HFFc6 (cell line): Measurements from ENCODE around the gene AVL9. TPM values are rescaled to one million over a fixed set of nuclear protein-coding genes. Genes with fewer than 3 reads are reported as not detected.

ENCODE experiments used
- DNase-seq: peaks from one replicate; pipeline ENCODE4 v3.0.0-alpha.2; 2018
- H3K27ac Mint-ChIP-seq: 2 replicates; pipeline ENCODE4 v1.8.0; 2020; ENCODE audit warnings: mild to moderate bottlenecking, mixed read lengths
- H3K27me3 Mint-ChIP-seq: 2 replicates; pipeline ENCODE4 v1.8.0; 2021; ENCODE audit warnings: mild to moderate bottlenecking, moderate library complexity, mixed read lengths; ENCODE audit not compliant: insufficient read depth
- H3K36me3 Mint-ChIP-seq: 2 replicates; pipeline ENCODE4 v1.8.0; 2021; ENCODE audit warnings: low read depth, mixed read lengths
- H3K4me1 Mint-ChIP-seq: 2 replicates; pipeline ENCODE4 v1.8.0; 2020; ENCODE audit warnings: low read depth, mixed read lengths
- H3K4me3 Mint-ChIP-seq: 2 replicates; pipeline ENCODE4 v1.8.0; 2020; ENCODE audit warnings: mild to moderate bottlenecking, moderate library complexity, mixed read lengths
- H3K9me3 Mint-ChIP-seq: 2 replicates; pipeline ENCODE4 v1.8.0; 2020; ENCODE audit warnings: mild to moderate bottlenecking, mixed read lengths
- total RNA-seq, 6 experiments: library from RNA; stranded (reverse); fragmentation: NEBNext Ultra II Directional; extraction: Animal tissue kit (Norgen Biotek cat#: 25700); gene quantifications; 2 replicates in 1 of 6; 3 replicates in 5 of 6; pipeline ENCODE4 v1.2.3, GENCODE V29; 2021
- TF ChIP-seq, protein P1 (sequence below): fragments of 200-600 bp; sonication (generic); IDR thresholded peaks from 2 replicates; pipeline ENCODE4 v1.5.0; 2021; ENCODE audit warnings: antibody characterized with exemption, mild to moderate bottlenecking

Gene AVL9
- total RNA-seq, 6 experiments from 2014 or later: 31.4 to 37.3 (median 34.1) TPM

DNA sequence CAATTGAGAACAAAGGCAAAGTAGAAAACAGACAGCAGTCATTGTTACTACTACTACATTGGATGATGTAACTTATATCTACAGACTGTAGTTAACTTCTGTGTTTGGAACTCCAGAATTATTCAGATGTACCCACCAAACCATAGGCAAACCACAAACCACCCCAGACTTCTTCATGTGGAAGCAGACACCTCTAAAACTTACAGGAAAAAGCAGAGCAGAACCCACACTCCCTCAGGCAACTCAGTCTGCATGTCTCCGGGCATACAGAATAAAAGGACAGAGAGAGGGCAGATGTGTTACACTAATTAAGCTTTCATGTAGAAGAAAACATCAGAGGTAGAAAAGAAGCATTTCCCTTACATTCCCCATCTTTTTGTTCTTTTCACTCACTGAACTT lies 14.1 kb upstream of the AVL9 start:
- Mint-ChIP-seq H3K27me3 (peaks cover 2% of the 10 kb centered on the region), H3K27ac (no peak overlapping the region), H3K9me3 (no peaks in the 10 kb centered on the region), H3K4me1 (peaks cover 21% of the 10 kb centered on the region), H3K36me3 (no peaks in the 10 kb centered on the region), H3K4me3 (no peak overlapping the region)
- TF ChIP-seq, protein P1, sequence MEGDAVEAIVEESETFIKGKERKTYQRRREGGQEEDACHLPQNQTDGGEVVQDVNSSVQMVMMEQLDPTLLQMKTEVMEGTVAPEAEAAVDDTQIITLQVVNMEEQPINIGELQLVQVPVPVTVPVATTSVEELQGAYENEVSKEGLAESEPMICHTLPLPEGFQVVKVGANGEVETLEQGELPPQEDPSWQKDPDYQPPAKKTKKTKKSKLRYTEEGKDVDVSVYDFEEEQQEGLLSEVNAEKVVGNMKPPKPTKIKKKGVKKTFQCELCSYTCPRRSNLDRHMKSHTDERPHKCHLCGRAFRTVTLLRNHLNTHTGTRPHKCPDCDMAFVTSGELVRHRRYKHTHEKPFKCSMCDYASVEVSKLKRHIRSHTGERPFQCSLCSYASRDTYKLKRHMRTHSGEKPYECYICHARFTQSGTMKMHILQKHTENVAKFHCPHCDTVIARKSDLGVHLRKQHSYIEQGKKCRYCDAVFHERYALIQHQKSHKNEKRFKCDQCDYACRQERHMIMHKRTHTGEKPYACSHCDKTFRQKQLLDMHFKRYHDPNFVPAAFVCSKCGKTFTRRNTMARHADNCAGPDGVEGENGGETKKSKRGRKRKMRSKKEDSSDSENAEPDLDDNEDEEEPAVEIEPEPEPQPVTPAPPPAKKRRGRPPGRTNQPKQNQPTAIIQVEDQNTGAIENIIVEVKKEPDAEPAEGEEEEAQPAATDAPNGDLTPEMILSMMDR: no peak
- DNase-seq: no peak

DNA sequence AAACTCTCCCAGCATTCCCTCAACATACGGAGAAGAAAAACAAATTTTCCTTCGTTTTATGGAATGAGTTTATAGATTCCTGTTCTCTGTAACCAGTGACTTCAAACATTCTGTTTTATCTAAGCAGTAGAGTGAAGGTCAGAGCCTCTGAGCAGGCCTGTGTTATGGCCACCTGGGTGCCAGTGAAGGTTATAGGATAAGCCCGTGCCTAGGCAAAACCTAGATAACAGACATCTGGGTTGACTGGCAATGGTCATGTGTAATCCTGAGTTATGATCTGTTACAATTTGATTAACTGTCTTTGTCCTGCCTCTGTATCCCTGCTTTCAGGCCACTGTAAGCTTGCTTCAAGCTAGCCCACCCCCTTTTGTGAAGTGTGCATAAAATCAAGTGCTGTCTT lies 13.4 kb upstream of the AVL9 start:
- Mint-ChIP-seq H3K4me1 (peaks cover 16% of the 10 kb centered on the region), H3K27me3 (peaks cover 2% of the 10 kb centered on the region; the same call in 1 of the 2 replicates), H3K36me3 (no peaks in the 10 kb centered on the region), H3K4me3 (no peak overlapping the region), H3K27ac (no peak overlapping the region), H3K9me3 (no peaks in the 10 kb centered on the region)
- DNase-seq: no peak
- TF ChIP-seq, protein P1: no peak

DNA sequence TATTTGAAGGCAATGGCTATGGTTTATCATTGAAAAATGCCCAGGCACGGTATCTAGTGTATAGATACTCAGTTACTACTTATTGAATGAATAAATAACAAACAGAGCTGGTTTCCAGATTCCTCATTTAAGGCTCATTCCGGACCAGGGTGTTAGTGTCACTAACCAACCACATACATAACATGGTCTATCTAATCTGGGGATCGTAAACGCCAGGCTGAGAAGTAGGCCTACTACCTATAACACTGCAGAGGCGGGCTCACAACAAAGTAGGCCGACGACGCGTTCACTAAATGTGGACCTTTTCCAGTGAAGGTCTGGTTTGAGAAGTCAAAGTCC lies 5.5 kb upstream of the AVL9 start:
- Mint-ChIP-seq H3K27me3 (no peaks in the 10 kb centered on the region), H3K36me3 (peaks cover 7% of the 10 kb centered on the region; the same call in 1 of the 2 replicates)

DNA sequence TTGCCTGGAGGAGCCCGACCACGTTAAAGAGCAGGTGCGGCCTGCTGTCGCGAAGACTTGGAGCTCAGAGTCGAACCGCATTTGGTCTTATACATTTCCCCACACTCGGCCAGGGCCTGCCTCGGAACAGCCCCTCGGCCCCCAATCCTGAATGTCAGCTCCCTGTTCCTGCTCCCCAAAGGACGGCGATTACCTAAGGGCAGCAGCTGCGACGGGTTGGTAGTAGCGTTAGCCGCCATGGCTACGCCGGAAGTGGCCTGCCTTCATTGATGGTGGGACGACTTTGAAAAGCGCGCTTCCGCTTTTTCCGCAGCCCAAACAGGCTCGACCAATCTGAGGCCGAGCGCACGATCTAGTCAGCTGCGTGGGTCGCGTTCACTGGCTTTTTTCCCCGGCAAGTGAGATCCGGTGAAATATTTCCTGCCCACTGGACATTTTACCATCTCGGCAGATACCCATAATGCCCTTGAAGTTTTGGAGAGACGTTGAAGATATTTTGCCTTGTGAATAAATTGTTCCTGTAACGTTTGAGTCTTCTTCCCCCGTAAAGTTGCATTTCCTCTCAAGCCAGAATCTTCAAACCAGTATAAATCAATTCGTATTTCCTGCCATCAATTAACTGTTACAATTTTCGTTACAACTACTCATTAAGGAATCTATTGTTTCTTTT lies 5.0 kb upstream of the AVL9 start, which contains the start of gene LSM5:
Gene LSM5 (minus strand): TSS at position 254 of the 670 bp plus-strand sequence. CDS start 15 bp downstream, at position 239.
- TF ChIP-seq, protein P1: no peak
- H3K27me3 Mint-ChIP-seq: no peaks in the 10 kb centered on the region
- peaks cover 21% of the 10 kb centered on the region for H3K4me1 Mint-ChIP-seq
- DNase-seq: peak; percentile 94
- H3K27ac Mint-ChIP-seq: peak within 1 kb of the TSS; percentile 92
- no peaks in the 10 kb centered on the region for H3K9me3 Mint-ChIP-seq
- H3K4me3 Mint-ChIP-seq: peak within 1 kb of the TSS; percentile 90
- peaks cover 7% of the 10 kb centered on the region; the same call in 1 of the 2 replicates for H3K36me3 Mint-ChIP-seq

More for the DNA sequence above, 5.5 kb upstream of the AVL9 start:
- Mint-ChIP-seq H3K4me1 (peaks cover 21% of the 10 kb centered on the region), H3K4me3 (peak overlapping the region; percentile 90), H3K9me3 (no peaks in the 10 kb centered on the region), H3K27ac (peak overlapping the region; percentile 92)
- TF ChIP-seq, protein P1: no peak
- DNase-seq: no peak

DNA sequence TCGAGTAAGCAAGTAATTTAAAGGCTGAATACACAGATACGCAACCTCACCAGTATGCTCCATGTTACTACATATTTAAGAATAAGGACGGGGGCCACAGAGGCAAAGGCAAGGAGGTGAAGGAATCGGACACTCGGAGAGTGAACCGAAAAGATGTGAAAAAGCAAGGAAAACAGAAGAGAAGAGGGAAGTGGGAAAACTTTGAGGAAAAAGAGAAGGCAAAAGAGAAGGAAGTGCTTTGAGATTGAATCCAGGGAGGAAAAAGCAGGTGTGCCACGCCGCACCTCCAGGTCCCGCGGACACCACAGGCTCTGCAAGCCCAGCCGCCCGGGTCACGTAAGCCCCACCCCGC lies 367 bp upstream of the AVL9 start:
- peaks cover 3% of the 10 kb centered on the region; the same call in 1 of the 2 replicates for H3K9me3 Mint-ChIP-seq
- TF ChIP-seq, protein P1: no peak
- H3K27me3 Mint-ChIP-seq: no peaks in the 10 kb centered on the region
- DNase-seq: no peak
- H3K27ac Mint-ChIP-seq: peak overlapping the region; percentile 88
- peaks cover 30% of the 10 kb centered on the region for H3K4me1 Mint-ChIP-seq
- peaks cover 15% of the 10 kb centered on the region for H3K36me3 Mint-ChIP-seq
- H3K4me3 Mint-ChIP-seq: peak overlapping the region; percentile 92
